IPS-15b (cell line): ENCODE data around the gene SMIM24.

Experiments
- H3K27me3 ChIP-seq: one replicate; pipeline ENCODE4 v1.6.1; 2013; ENCODE audit warnings: low read length; ENCODE audit not compliant: control insufficient read depth, insufficient read depth
- H3K36me3 ChIP-seq: one replicate; pipeline ENCODE4 v1.6.1; 2013; ENCODE audit warnings: low read length; ENCODE audit not compliant: control insufficient read depth, insufficient read depth
- H3K4me1 ChIP-seq: one replicate; pipeline ENCODE4 v1.6.1; 2013; ENCODE audit warnings: mild to moderate bottlenecking, low read length; ENCODE audit not compliant: control insufficient read depth, insufficient read depth
- H3K4me3 ChIP-seq: one replicate; pipeline ENCODE4 v1.5.1; 2013; ENCODE audit warnings: low read depth, low read length
- H3K9ac ChIP-seq: one replicate; pipeline ENCODE4 v1.6.1; 2013; ENCODE audit warnings: low read depth, mild to moderate bottlenecking, low read length
- H3K9me3 ChIP-seq: one replicate; pipeline ENCODE4 v1.6.1; 2013; ENCODE audit warnings: mild to moderate bottlenecking, low read length; ENCODE audit not compliant: control insufficient read depth, insufficient read depth

The SMIM24 gene

DNA sequence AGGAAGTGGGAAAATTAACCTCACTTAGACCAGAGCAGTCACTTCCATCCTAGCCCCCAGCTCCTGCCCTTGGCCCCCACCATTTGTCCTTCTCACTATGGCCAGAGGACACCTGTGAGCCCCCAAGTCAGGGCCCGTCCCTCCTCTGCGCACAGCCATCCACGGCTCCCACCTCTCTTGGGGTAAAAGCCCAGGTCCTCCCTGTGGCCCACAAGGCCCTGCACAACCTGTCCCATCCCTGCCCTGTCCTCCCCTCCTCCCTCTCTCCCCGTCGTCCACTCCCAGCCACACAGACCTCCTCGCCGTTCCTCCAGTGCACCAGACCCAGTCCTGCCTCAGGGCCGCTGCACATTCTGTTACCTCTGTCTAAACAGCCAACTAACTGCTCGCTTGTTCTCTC is 53.9 kb downstream of the SMIM24 start:
- Histone ChIP-seq H3K4me3 (no peak overlapping the region), H3K9me3 (no peaks in the 10 kb centered on the region), H3K4me1 (no peaks in the 10 kb centered on the region), H3K27me3 (no peaks in the 10 kb centered on the region), H3K36me3 (no peaks in the 10 kb centered on the region), H3K9ac (no peak overlapping the region)
